ENCODE data around the gene PILRA. TPM values are rescaled to one million over a fixed set of nuclear protein-coding genes. Genes with fewer than 3 reads are reported as not detected.
A peak's percentile ranks its signal among the peaks of the same experiment; 100 is the strongest.

PILRA gene
- polyA plus RNA-seq, 4 donors: 0.81 to 5.0 (median 3.4) TPM

- FAIRE-seq: no peak
- Histone ChIP-seq H3K36me3 (ENCODE audit: control insufficient read depth in 3 of 3, insufficient read depth in 2 of 3, low read depth in 1 of 3, low read length in 3 of 3) (no peaks in the 10 kb centered on the region), H3K27me3 (ENCODE audit: control insufficient read depth in 3 of 3, insufficient read depth in 3 of 3, low read length in 3 of 3) (peaks cover 0 to 3% (median 0%) of the 10 kb centered on the region in 3 donors), H3K4me1 (ENCODE audit: control insufficient read depth in 3 of 3, insufficient read depth in 2 of 3, low read depth in 1 of 3, low read length in 2 of 3) (no peaks in the 10 kb centered on the region), H3K9me3 (ENCODE audit: control insufficient read depth in 2 of 2, insufficient read depth in 1 of 2, low read depth in 1 of 2, low read length in 1 of 2) (no peaks in the 10 kb centered on the region), H3K4me3 (ENCODE audit: low read depth in 1 of 3, low read length in 3 of 3) (no peak overlapping the region), H3K27ac (ENCODE audit: low read depth in 1 of 3, low read length in 2 of 3) (no peak overlapping the region)
- WGBS, 3 donors: 31 to 56% (median 55%) methylated on average over 3 of the region's 3 CpGs
- no peak for DNase-seq
These were observed 17.2 kb downstream of the PILRA start for GRCh38 chr7:100390286-100391009.

DNA sequence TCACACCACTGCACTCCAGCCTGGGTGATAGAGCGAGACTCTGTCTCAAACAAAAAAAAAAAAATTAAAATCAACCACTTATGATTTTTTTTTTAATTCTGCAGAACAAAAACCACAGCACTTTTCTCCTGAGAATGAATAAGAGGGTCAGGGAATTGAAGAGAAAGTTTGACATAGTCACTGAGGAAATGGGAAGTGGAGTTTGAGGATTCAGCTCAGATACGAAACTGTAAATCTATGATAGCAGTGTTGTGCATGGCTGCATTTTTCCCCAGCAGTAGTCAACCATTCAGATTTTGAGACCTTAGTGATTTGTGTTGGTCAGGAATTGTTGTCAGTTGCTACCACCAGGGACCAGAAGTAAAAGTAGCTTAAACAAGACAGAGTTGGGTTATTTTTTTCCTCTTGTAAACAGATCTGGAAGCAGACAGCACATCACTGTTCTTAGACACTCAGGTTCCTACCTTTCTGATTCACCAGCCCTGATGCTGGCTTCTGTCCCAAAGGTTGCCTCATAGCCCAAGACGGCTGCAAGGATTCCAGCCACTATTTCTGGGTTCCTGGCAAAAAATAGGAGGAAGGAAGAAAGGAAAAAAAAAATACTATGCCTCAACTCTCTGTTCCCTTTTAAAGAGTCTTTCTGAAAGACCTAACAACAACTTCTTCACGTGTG is 20.1 kb downstream of the PILRA start:
- Histone ChIP-seq H3K27ac (ENCODE audit: low read depth in 1 of 3, low read length in 2 of 3) (no peak overlapping the region), H3K4me3 (ENCODE audit: low read depth in 1 of 3, low read length in 3 of 3) (no peak overlapping the region), H3K4me1 (ENCODE audit: control insufficient read depth in 3 of 3, insufficient read depth in 2 of 3, low read depth in 1 of 3, low read length in 2 of 3) (no peaks in the 10 kb centered on the region), H3K27me3 (ENCODE audit: control insufficient read depth in 3 of 3, insufficient read depth in 3 of 3, low read length in 3 of 3) (peaks cover 0 to 3% (median 0%) of the 10 kb centered on the region in 3 donors), H3K9me3 (ENCODE audit: control insufficient read depth in 2 of 2, insufficient read depth in 1 of 2, low read depth in 1 of 2, low read length in 1 of 2) (no peaks in the 10 kb centered on the region), H3K36me3 (ENCODE audit: control insufficient read depth in 3 of 3, insufficient read depth in 2 of 3, low read depth in 1 of 3, low read length in 3 of 3) (no peaks in the 10 kb centered on the region)
- DNase-seq (no peak), FAIRE-seq (no peak)
- 69 to 87% (median 84%) methylated on average over 4 of the region's 4 CpGs for WGBS, 3 donors

- H3K36me3 ChIP-seq (ENCODE audit: control insufficient read depth in 3 of 3, insufficient read depth in 2 of 3, low read depth in 1 of 3, low read length in 3 of 3): no peaks in the 10 kb centered on the region
- H3K27me3 ChIP-seq (ENCODE audit: control insufficient read depth in 3 of 3, insufficient read depth in 3 of 3, low read length in 3 of 3): peaks cover 0 to 3% (median 0%) of the 10 kb centered on the region in 3 donors
- no peak overlapping the region for H3K27ac ChIP-seq (ENCODE audit: low read depth in 1 of 3, low read length in 2 of 3)
- no peak overlapping the region for H3K4me3 ChIP-seq (ENCODE audit: low read depth in 1 of 3, low read length in 3 of 3)
- H3K9me3 ChIP-seq (ENCODE audit: control insufficient read depth in 2 of 2, insufficient read depth in 1 of 2, low read depth in 1 of 2, low read length in 1 of 2): no peaks in the 10 kb centered on the region
- FAIRE-seq (no peak), DNase-seq (no peak)
- H3K4me1 ChIP-seq (ENCODE audit: control insufficient read depth in 3 of 3, insufficient read depth in 2 of 3, low read depth in 1 of 3, low read length in 2 of 3): no peaks in the 10 kb centered on the region
- WGBS, 3 donors: 66 to 79% (median 71%) methylated on average over 2 of the region's 2 CpGs
These were observed 20.8 kb downstream of the PILRA start for GRCh38 chr7:100394077-100394476.

- H3K4me1 ChIP-seq (ENCODE audit: control insufficient read depth in 3 of 3, insufficient read depth in 2 of 3, low read depth in 1 of 3, low read length in 2 of 3): no peaks in the 10 kb centered on the region
- H3K27ac ChIP-seq (ENCODE audit: low read depth in 1 of 3, low read length in 2 of 3): peak overlapping the region in 1 of 3 donors; percentile 52
- DNase-seq: peak in 1 of 2 donors; percentile 19
- no peak overlapping the region for H3K4me3 ChIP-seq (ENCODE audit: low read depth in 1 of 3, low read length in 3 of 3)
- H3K27me3 ChIP-seq (ENCODE audit: control insufficient read depth in 3 of 3, insufficient read depth in 3 of 3, low read length in 3 of 3): peaks cover 0 to 3% (median 0%) of the 10 kb centered on the region in 3 donors
- WGBS, 3 donors: 54 to 68% (median 62%) methylated on average over 9 of the region's 9 CpGs
- H3K9me3 ChIP-seq (ENCODE audit: control insufficient read depth in 2 of 2, insufficient read depth in 1 of 2, low read depth in 1 of 2, low read length in 1 of 2): no peaks in the 10 kb centered on the region
- no peaks in the 10 kb centered on the region for H3K36me3 ChIP-seq (ENCODE audit: control insufficient read depth in 3 of 3, insufficient read depth in 2 of 3, low read depth in 1 of 3, low read length in 3 of 3)
- FAIRE-seq: no peak
These were observed 23.2 kb downstream of the PILRA start for GRCh38 chr7:100396421-100396982.

GRCh38 chr7:100397315-100398081 is 24.2 kb downstream of the PILRA start:
- no peak for FAIRE-seq
- no peak for DNase-seq
- WGBS, 3 donors: 56 to 59% (median 57%) methylated on average over 11 to 13 of the region's 13 CpGs

GRCh38 chr7:100398239-100398638 is 25.0 kb downstream of the PILRA start:
- Histone ChIP-seq H3K4me3 (ENCODE audit: low read depth in 1 of 3, low read length in 3 of 3) (no peak overlapping the region), H3K27ac (ENCODE audit: low read depth in 1 of 3, low read length in 2 of 3) (no peak overlapping the region), H3K9me3 (ENCODE audit: control insufficient read depth in 2 of 2, insufficient read depth in 1 of 2, low read depth in 1 of 2, low read length in 1 of 2) (no peaks in the 10 kb centered on the region), H3K27me3 (ENCODE audit: control insufficient read depth in 3 of 3, insufficient read depth in 3 of 3, low read length in 3 of 3) (peaks cover 0 to 3% (median 0%) of the 10 kb centered on the region in 3 donors), H3K36me3 (ENCODE audit: control insufficient read depth in 3 of 3, insufficient read depth in 2 of 3, low read depth in 1 of 3, low read length in 3 of 3) (no peaks in the 10 kb centered on the region), H3K4me1 (ENCODE audit: control insufficient read depth in 3 of 3, insufficient read depth in 2 of 3, low read depth in 1 of 3, low read length in 2 of 3) (no peaks in the 10 kb centered on the region)
- WGBS, 3 donors: 33 to 58% (median 42%) methylated on average over 2 of the region's 2 CpGs
- DNase-seq (no peak), FAIRE-seq (no peak)

More at GRCh38 chr7:100397315-100398081, 24.2 kb downstream of the PILRA start:
- Histone ChIP-seq H3K27me3 (ENCODE audit: control insufficient read depth in 3 of 3, insufficient read depth in 3 of 3, low read length in 3 of 3) (peaks cover 0 to 3% (median 0%) of the 10 kb centered on the region in 3 donors), H3K36me3 (ENCODE audit: control insufficient read depth in 3 of 3, insufficient read depth in 2 of 3, low read depth in 1 of 3, low read length in 3 of 3) (no peaks in the 10 kb centered on the region), H3K4me1 (ENCODE audit: control insufficient read depth in 3 of 3, insufficient read depth in 2 of 3, low read depth in 1 of 3, low read length in 2 of 3) (no peaks in the 10 kb centered on the region), H3K4me3 (ENCODE audit: low read depth in 1 of 3, low read length in 3 of 3) (no peak overlapping the region), H3K9me3 (ENCODE audit: control insufficient read depth in 2 of 2, insufficient read depth in 1 of 2, low read depth in 1 of 2, low read length in 1 of 2) (no peaks in the 10 kb centered on the region), H3K27ac (ENCODE audit: low read depth in 1 of 3, low read length in 2 of 3) (peak overlapping the region in 1 of 3 donors; percentile 22)

DNA sequence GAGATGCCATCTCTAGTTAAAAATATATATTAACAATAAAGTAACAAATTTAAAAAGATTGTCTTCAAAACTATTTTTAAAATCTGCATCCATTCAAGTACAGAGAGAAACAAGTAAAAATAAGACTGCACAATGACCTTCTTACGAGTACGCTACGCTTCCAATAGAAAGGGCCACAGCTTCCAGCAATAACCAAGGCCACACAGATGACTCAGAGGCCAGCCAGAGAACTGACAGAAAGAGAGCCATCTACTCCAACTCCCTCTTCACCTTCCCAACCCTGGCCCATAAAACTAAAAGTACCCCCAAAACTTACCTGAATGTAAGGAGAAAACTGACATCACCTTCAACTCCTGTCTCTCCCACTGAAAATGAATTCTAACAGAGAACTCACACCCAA is 26.8 kb downstream of the PILRA start:
- WGBS, 3 donors: 97 to 99% (median 98%) methylated on average over 3 of the region's 3 CpGs

DNA sequence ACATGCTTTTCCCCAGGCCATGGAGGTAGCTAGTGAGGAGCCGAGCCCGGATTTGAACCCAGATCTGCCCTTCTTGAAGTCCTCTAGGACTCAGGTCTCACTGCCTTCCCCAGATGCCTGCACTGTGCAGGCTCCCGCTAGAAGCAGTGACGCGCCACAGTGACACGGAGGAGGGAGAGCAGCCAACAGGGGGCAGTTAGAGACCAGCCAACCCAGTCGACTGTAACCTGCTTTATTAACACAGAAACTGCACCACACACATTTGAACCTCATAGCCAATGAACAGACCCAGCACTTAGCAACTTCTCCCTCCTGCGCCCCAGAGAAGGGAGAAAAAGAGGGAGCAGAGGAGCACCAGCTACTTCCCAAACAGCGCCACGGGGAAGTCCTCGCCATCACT is 27.4 kb downstream of the PILRA start:
- WGBS, 3 donors: 82 to 90% (median 88%) methylated on average over 10 to 11 of the region's 11 CpGs
- no peaks in the 10 kb centered on the region for H3K4me1 ChIP-seq (ENCODE audit: control insufficient read depth in 3 of 3, insufficient read depth in 2 of 3, low read depth in 1 of 3, low read length in 2 of 3)
- H3K27ac ChIP-seq (ENCODE audit: low read depth in 1 of 3, low read length in 2 of 3): no peak overlapping the region
- FAIRE-seq (no peak), DNase-seq (peak in 1 of 2 donors; percentile 21)
- H3K27me3 ChIP-seq (ENCODE audit: control insufficient read depth in 3 of 3, insufficient read depth in 3 of 3, low read length in 3 of 3): no peaks in the 10 kb centered on the region
- H3K9me3 ChIP-seq (ENCODE audit: control insufficient read depth in 2 of 2, insufficient read depth in 1 of 2, low read depth in 1 of 2, low read length in 1 of 2): no peaks in the 10 kb centered on the region
- no peak overlapping the region for H3K4me3 ChIP-seq (ENCODE audit: low read depth in 1 of 3, low read length in 3 of 3)
- H3K36me3 ChIP-seq (ENCODE audit: control insufficient read depth in 3 of 3, insufficient read depth in 2 of 3, low read depth in 1 of 3, low read length in 3 of 3): no peaks in the 10 kb centered on the region

More for the DNA sequence above, 26.8 kb downstream of the PILRA start:
- no peak for DNase-seq
- H3K9me3 ChIP-seq (ENCODE audit: control insufficient read depth in 2 of 2, insufficient read depth in 1 of 2, low read depth in 1 of 2, low read length in 1 of 2): no peaks in the 10 kb centered on the region
- H3K27me3 ChIP-seq (ENCODE audit: control insufficient read depth in 3 of 3, insufficient read depth in 3 of 3, low read length in 3 of 3): no peaks in the 10 kb centered on the region
- no peaks in the 10 kb centered on the region for H3K36me3 ChIP-seq (ENCODE audit: control insufficient read depth in 3 of 3, insufficient read depth in 2 of 3, low read depth in 1 of 3, low read length in 3 of 3)
- H3K27ac ChIP-seq (ENCODE audit: low read depth in 1 of 3, low read length in 2 of 3): no peak overlapping the region
- no peak for FAIRE-seq
- H3K4me1 ChIP-seq (ENCODE audit: control insufficient read depth in 3 of 3, insufficient read depth in 2 of 3, low read depth in 1 of 3, low read length in 2 of 3): no peaks in the 10 kb centered on the region
- H3K4me3 ChIP-seq (ENCODE audit: low read depth in 1 of 3, low read length in 3 of 3): no peak overlapping the region
